ENCODE results near the gene LTBP3.
"Not testable (repeated sequence)": the region's sequence is repeated elsewhere in the genome, so short reads cannot be mapped to it uniquely, and the experiment has no call there.

The LTBP3 gene

DNA sequence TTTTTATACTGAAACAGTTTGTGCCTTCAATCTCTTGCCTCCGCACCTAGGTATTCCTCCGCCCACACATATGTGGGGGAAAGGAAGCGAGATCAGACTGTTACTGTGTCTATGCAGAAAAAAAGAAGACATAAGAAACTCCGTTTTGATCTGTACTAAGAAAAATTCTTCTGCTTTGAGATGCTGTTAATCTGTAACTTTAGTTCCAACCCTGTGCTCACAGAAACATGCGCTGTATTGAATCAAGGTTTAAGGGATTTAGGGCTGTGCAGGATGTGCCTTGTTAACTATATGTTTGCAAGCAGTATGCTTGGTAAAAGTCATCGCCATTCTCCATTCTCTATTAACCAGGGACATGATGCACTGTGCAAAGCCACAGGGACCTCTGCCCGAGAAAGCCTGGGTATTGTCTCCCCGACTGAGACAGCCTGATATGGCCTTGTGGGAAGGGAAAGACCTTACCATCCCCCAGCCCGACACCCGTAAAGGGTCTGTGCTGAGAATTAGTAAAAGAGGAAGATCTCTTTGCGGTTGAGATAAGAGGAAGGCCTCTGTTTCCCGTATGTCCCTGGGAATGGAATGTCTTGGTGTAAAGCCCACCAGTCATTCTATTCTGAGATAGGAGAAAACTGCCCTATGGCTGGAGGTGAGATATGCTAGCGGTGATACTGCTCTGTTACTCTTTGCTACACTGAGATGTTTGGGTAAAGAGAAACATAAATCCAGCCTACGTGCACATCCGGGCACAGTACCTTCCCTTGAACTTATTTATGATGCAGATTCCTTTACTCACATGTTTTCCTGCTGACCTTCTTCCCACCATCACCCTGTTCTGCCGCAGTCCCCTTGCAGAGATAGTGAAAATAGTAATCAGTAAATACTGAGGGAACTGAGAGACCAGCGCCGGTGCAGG, 35.2 kb downstream of the LTBP3 start:
- peak overlapping the region; percentile 15 for H3K27ac Mint-ChIP-seq
- not testable (repeated sequence) for H3K9me3 Mint-ChIP-seq, H3K27me3 Mint-ChIP-seq, DNase-seq
- peak; percentile 55 to 69 for ATAC-seq (replicated peaks)
- peak overlapping the region; percentile 52 to 81 for H3K4me3 Mint-ChIP-seq
- H3K4me1 Mint-ChIP-seq, result peaks cover 25 to 57% of the 10 kb centered on the region in 2 donors
- H3K36me3 Mint-ChIP-seq, result peaks cover 9 to 11% of the 10 kb centered on the region in 2 donors

DNA sequence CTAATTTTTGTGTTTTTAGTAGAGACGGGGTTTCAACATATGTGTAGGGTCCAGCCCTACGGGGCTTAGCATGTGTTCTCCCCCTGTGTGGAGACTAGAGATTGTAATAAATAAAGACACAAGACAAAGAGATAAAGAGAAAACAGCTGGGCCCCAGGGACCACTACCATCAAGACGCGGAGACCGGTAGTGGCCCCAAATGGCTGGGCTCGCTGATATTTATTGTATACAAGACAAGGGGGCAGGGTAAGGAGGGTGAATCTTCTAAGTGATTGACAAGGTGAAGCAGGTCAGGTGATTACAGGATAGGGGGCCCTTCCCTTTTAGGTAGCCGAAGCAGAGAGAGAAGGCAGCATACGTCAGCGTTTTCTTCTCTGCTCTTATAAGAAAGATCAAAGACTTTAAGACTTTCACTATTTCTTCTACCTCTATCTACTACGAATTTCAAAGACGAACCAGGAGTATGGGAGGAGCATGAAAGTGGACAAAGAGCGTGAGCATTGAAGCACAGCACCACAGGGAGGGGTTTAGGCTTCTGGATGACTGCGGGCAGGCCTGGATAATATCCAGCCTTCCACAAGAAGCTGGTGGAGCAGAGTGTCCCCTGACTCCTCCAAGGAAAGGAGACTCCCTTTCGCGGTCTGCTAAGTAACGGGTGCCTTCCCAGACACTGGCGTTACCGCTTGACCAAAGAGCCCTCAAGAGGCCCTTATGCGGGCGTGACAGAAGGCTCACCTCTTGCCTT, 36.2 kb downstream of the LTBP3 start:
- H3K4me1 Mint-ChIP-seq, result peaks cover 25 to 51% of the 10 kb centered on the region in 2 donors
- peak overlapping the region; percentile 20 for H3K27ac Mint-ChIP-seq
- not testable (repeated sequence) for H3K9me3 Mint-ChIP-seq; H3K4me3 Mint-ChIP-seq; H3K36me3 Mint-ChIP-seq; ATAC-seq (replicated peaks); H3K27me3 Mint-ChIP-seq; DNase-seq

DNA sequence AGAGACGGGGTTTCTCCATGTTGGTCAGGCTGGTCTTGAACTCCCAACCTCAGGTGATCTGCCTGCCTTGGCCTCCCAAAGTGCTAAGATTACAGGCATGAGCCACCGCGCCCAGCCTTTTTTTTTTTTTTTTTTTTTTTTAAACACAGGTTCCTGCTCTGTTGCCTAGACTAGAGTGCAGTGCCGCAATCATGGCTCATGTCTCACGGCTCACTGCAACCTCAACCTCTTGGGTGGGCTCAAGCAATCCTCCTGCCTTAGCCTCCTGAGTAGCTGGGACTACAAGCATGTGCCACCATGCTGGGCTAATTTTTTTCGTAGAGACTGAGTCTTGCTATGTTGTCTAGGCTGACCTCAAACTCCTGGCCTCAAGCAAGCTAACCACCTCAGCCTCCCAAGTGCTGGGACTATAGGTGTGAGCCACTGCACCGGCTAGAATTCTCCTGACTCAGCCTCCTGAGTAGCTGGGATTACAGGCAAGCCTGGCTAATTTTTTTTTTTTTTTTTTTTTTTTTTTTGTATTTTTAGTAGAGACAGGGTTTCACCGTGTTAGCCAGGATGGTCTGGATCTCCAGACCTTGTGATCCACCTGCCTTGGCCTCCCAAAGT, 39.1 kb downstream of the LTBP3 start:
- H3K36me3 Mint-ChIP-seq; H3K27me3 Mint-ChIP-seq; H3K9me3 Mint-ChIP-seq; H3K4me3 Mint-ChIP-seq; ATAC-seq (replicated peaks); H3K27ac Mint-ChIP-seq; DNase-seq: not testable (repeated sequence)
- H3K4me1 Mint-ChIP-seq, result peaks cover 17 to 34% of the 10 kb centered on the region in 2 donors

DNA sequence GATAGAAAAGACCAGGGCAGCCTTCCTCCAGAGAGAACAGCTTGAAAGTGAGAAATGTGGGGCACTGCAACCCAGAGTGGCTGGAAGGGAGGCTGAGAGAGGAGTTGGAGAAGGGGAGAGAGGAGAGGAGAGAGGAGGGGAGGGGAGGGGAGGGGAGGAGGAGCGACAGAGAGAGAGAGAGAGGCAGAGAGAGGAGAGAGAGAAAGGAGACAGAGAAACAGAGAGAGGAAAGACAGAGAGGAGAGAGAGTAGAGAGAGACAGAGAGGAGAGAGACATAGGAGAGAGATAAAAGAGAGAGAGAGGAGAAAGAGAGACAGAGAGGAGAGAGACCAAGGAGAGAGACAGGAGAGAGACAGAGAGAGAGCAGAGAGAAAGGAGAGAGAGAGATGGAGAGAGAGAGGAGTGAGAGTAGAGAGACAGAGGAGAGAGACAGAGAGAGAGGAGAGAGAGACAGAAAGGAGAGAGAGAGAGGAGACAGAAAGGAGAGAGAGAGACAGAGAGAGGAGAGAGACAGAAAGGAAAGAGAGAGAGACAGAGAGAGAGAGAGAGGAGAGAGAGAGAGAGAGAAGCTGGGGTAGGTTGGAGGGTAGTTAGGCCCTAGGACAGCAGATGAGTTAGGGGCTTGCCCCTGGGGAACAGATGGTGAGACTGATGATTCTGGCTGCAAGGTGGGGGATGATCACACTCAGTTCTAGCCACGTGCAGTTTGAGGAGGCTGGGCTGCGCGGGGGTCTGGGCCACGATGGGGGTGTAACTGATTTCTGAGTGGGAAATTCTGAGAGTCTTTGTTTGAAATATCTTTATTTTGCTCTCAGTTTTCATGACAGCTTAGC, 41.8 kb downstream of the LTBP3 start:
- Mint-ChIP-seq H3K27me3 (no peaks in the 10 kb centered on the region), H3K27ac (peak overlapping the region; percentile 14), H3K36me3 (no peaks in the 10 kb centered on the region), H3K9me3 (no peaks in the 10 kb centered on the region), H3K4me3 (no peak overlapping the region), H3K4me1 (peaks cover 2 to 7% of the 10 kb centered on the region in 2 donors)
- DNase-seq (no peak), ATAC-seq (replicated peaks) (peak; percentile 25 to 29)

DNA sequence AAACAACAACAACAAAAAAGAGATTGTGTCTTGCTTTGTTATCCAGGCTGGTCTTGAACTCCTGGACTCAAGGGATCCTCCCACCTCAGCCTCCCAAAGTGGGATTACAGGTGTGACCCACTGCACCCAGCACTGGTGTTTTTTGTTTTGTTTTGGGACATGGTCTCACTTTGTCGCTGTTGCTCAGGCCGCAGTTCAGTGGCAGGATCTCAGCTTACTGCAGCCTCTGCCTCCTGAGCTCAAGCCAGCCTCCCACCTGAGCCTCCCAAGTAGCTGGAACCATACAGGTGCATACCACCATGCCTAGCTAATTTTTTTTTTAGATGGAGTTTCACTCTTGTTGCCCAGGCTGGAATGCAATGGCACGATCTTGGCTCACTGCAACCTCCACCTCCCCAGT, 45.8 kb downstream of the LTBP3 start:
- not testable (repeated sequence) for H3K4me3 Mint-ChIP-seq; H3K36me3 Mint-ChIP-seq; H3K27me3 Mint-ChIP-seq; DNase-seq; H3K9me3 Mint-ChIP-seq; ATAC-seq (replicated peaks); H3K27ac Mint-ChIP-seq
- H3K4me1 Mint-ChIP-seq, result peaks cover 11 to 21% of the 10 kb centered on the region in 2 donors

DNA sequence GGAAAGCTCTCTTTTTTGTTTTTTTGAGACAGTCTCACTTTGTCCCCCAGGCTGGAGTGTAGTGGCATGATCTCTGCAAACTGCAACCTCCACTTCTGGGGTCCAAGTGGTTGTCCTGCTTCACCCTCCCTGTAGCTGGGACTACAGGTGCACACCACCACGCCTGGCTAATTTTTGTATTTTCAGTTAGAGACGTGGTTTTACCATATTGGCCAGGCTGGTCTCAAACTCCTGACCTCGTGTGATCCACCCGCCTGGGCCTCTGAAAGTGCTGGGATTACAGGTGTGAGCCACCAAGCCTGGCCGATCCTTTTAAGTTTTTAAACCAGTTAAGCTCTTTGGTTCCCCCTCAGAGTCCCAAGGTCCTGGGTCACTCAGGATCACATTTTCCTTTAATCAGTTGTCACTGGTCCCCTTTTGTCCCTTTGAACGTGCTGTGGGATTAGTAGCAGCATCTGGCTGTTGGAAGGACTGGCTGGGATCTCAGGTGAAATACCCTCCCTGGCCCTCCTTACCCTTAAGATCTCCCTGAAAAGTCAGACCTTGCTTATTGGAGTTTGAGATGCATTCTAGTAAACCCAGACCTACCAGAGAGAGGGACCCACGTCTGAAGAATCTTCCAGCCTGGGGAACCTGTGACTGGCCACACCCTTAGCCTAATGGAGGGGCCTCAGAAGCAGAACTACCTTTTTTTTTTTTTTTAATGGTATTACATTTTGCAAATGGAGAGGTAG, 51.2 kb downstream of the LTBP3 start:
- Mint-ChIP-seq H3K4me3 (peak overlapping the region in 1 of 2 donors; percentile 63), H3K9me3 (no peaks in the 10 kb centered on the region), H3K4me1 (peaks cover 36 to 60% of the 10 kb centered on the region in 2 donors), H3K36me3 (peaks cover 27 to 36% of the 10 kb centered on the region in 2 donors), H3K27ac (no peak overlapping the region), H3K27me3 (no peaks in the 10 kb centered on the region)
- no peak for DNase-seq
- peak; percentile 53 to 58 for ATAC-seq (replicated peaks)

DNA sequence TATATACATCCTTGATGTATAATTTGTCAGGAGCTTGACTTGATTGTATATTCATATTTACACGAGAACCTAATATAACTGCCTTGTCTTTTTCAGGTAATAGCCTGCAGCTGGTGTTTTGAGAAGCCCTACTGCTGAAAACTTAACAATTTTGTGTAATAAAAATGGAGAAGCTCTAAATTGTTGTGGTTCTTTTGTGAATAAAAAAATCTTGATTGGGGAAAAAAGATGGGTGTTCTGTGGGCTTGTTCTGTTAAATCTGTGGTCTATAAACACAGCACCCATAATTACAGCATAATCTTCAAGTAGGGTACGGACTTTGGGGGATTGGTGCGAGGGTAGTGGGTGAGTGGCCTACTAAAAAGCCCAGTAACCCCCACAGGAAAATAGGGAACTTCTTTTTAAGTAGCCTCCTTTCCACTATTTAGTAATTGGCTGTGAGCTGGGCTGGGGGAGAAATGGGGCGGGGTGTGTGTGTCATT, 51.8 kb downstream of the LTBP3 start:
- no peaks in the 10 kb centered on the region for H3K9me3 Mint-ChIP-seq
- ATAC-seq (replicated peaks) (no peak), DNase-seq (no peak)
- H3K4me1 Mint-ChIP-seq, result peaks cover 41 to 60% of the 10 kb centered on the region in 2 donors
- peak overlapping the region in 1 of 2 donors; percentile 63 for H3K4me3 Mint-ChIP-seq
- no peak overlapping the region for H3K27ac Mint-ChIP-seq
- no peaks in the 10 kb centered on the region for H3K27me3 Mint-ChIP-seq
- H3K36me3 Mint-ChIP-seq, result peaks cover 27 to 36% of the 10 kb centered on the region in 2 donors

DNA sequence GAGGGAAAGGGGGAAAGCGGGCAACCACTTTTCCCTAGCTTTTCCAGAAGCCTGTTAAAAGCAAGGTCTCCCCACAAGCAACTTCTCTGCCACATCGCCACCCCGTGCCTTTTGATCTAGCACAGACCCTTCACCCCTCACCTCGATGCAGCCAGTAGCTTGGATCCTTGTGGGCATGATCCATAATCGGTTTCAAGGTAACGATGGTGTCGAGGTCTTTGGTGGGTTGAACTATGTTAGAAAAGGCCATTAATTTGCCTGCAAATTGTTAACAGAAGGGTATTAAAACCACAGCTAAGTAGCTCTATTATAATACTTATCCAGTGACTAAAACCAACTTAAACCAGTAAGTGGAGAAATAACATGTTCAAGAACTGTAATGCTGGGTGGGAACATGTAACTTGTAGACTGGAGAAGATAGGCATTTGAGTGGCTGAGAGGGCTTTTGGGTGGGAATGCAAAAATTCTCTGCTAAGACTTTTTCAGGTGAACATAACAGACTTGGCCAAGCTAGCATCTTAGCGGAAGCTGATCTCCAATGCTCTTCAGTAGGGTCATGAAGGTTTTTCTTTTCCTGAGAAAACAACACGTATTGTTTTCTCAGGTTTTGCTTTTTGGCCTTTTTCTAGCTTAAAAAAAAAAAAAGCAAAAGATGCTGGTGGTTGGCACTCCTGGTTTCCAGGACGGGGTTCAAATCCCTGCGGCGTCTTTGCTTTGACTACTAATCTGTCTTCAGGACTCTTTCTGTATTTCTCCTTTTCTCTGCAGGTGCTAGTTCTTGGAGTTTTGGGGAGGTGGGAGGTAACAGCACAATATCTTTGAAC, 52.5 kb downstream of the LTBP3 start:
- Mint-ChIP-seq H3K27me3 (no peaks in the 10 kb centered on the region), H3K27ac (no peak overlapping the region), H3K4me1 (peaks cover 42 to 58% of the 10 kb centered on the region in 2 donors), H3K4me3 (peak overlapping the region in 1 of 2 donors; percentile 79), H3K9me3 (no peaks in the 10 kb centered on the region), H3K36me3 (peaks cover 27 to 36% of the 10 kb centered on the region in 2 donors)
- ATAC-seq (replicated peaks) (no peak), DNase-seq (no peak)

DNA sequence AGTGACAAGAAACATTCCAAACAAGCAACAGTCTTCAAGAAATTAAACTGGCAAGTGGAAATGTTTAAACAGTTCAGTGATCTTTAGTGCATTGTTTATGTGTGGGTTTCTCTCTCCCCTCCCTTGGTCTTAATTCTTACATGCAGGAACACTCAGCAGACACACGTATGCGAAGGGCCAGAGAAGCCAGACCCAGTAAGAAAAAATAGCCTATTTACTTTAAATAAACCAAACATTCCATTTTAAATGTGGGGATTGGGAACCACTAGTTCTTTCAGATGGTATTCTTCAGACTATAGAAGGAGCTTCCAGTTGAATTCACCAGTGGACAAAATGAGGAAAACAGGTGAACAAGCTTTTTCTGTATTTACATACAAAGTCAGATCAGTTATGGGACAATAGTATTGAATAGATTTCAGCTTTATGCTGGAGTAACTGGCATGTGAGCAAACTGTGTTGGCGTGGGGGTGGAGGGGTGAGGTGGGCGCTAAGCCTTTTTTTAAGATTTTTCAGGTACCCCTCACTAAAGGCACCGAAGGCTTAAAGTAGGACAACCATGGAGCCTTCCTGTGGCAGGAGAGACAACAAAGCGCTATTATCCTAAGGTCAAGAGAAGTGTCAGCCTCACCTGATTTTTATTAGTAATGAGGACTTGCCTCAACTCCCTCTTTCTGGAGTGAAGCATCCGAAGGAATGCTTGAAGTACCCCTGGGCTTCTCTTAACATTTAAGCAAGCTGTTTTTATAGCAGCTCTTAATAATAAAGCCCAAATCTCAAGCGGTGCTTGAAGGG, 53.3 kb downstream of the LTBP3 start:
- no peaks in the 10 kb centered on the region for H3K9me3 Mint-ChIP-seq
- DNase-seq (no peak), ATAC-seq (replicated peaks) (no peak)

DNA sequence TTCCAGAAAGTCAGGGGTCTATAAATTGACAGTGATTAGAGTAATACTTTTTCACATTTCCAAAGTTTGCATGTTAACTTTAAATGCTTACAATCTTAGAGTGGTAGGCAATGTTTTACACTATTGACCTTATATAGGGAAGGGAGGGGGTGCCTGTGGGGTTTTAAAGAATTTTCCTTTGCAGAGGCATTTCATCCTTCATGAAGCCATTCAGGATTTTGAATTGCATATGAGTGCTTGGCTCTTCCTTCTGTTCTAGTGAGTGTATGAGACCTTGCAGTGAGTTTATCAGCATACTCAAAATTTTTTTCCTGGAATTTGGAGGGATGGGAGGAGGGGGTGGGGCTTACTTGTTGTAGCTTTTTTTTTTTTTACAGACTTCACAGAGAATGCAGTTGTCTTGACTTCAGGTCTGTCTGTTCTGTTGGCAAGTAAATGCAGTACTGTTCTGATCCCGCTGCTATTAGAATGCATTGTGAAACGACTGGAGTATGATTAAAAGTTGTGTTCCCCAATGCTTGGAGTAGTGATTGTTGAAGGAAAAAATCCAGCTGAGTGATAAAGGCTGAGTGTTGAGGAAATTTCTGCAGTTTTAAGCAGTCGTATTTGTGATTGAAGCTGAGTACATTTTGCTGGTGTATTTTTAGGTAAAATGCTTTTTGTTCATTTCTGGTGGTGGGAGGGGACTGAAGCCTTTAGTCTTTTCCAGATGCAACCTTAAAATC, 54.0 kb downstream of the LTBP3 start:
- no peak overlapping the region for H3K27ac Mint-ChIP-seq
- ATAC-seq (replicated peaks), result no peak
- H3K36me3 Mint-ChIP-seq, result peaks cover 27 to 36% of the 10 kb centered on the region in 2 donors
- H3K4me3 Mint-ChIP-seq, result peak overlapping the region in 1 of 2 donors; percentile 79
- no peaks in the 10 kb centered on the region for H3K27me3 Mint-ChIP-seq
- no peak for DNase-seq
- H3K9me3 Mint-ChIP-seq, result no peaks in the 10 kb centered on the region
- peaks cover 38 to 54% of the 10 kb centered on the region in 2 donors for H3K4me1 Mint-ChIP-seq

More for the DNA sequence above, 53.3 kb downstream of the LTBP3 start:
- H3K4me1 Mint-ChIP-seq, result peaks cover 38 to 54% of the 10 kb centered on the region in 2 donors
- H3K27me3 Mint-ChIP-seq, result no peaks in the 10 kb centered on the region
- H3K27ac Mint-ChIP-seq, result no peak overlapping the region
- peak overlapping the region in 1 of 2 donors; percentile 79 for H3K4me3 Mint-ChIP-seq
- peaks cover 27 to 36% of the 10 kb centered on the region in 2 donors for H3K36me3 Mint-ChIP-seq

DNA sequence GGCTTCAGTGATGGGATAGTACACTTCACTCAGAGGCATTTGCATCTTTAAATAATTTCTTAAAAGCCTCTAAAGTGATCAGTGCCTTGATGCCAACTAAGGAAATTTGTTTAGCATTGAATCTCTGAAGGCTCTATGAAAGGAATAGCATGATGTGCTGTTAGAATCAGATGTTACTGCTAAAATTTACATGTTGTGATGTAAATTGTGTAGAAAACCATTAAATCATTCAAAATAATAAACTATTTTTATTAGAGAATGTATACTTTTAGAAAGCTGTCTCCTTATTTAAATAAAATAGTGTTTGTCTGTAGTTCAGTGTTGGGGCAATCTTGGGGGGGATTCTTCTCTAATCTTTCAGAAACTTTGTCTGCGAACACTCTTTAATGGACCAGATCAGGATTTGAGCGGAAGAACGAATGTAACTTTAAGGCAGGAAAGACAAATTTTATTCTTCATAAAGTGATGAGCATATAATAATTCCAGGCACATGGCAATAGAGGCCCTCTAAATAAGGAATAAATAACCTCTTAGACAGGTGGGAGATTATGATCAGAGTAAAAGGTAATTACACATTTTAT, 54.7 kb downstream of the LTBP3 start:
- H3K4me1 Mint-ChIP-seq, result peaks cover 38 to 54% of the 10 kb centered on the region in 2 donors
- ATAC-seq (replicated peaks) (no peak), DNase-seq (no peak)
- no peak overlapping the region for H3K27ac Mint-ChIP-seq
- no peaks in the 10 kb centered on the region for H3K9me3 Mint-ChIP-seq
- H3K4me3 Mint-ChIP-seq, result peak overlapping the region in 1 of 2 donors; percentile 79
- no peaks in the 10 kb centered on the region for H3K27me3 Mint-ChIP-seq
- peaks cover 27 to 36% of the 10 kb centered on the region in 2 donors for H3K36me3 Mint-ChIP-seq

Measured in stimulated activated naive B cell treated with anti-CD40 and anti-IgM and Interleukin-4, amounts not matched to agents 10 μg/mL and 1 μg/mL and 100 μg/mL, for 72 hours (primary cell).